Mucosa of gallbladder (tissue), 1 donor: ENCODE results near the gene ZNF892. TPM values are rescaled to one million over a fixed set of nuclear protein-coding genes. Genes with fewer than 3 reads are reported as not detected.
"Not testable (repeated sequence)": the region's sequence is repeated elsewhere in the genome, so short reads cannot be mapped to it uniquely, and the experiment has no call there.

ENCODE experiments used
- DNase-seq: peaks from one replicate; pipeline ENCODE4 v3.0.0-alpha.2; 2020; ENCODE audit warnings: low spot score
- total RNA-seq: library from RNA; stranded (reverse); gene quantifications from one replicate; pipeline ENCODE4 v1.2.1, GENCODE V29; 2021
- donor health status: DM: no; HTN: no; CAD: no.

The ZNF892 gene
- total RNA-seq, 1 donor from 2014 or later = 7.8 TPM

DNA sequence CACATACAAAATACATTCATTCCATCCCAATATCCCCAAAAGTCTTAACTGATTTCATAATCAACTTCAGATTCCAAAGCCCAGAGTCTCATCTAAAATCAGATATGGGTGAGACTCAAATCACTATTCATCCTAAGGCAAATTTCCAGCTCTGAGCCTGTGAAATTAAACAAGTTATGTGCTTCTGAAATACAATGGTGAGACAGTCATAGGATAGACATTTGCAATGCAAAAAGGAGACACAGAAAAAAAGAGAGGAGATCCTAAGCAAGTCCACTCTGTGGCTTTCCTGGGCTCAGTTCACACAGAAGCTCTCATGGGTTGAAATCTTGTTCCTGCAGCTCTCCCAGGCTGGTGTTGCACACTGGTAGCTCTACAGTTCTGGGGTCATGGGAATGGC lies 18.3 kb downstream of the ZNF892 start:
- DNase-seq = no peak

DNA sequence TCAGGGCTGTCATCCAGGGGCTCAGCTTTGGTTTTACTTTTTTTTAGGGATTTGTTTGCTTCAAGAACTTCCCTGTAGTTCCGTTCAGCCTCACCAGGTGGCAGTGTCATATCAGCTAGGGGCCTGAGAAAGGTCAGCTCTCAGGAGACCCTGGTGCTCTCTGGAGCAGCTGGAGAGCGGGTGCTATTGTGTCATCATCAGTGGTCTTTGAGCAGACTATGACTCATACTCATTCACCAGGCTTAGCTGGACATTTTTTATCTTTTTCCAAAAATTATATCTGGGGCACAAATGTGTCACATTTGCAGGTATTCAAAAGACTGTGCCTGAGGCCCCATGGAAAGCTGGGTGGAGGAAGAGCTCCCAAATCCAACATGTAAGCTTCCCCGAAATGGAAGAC lies 24.4 kb downstream of the ZNF892 start:
- peak; percentile 39 for DNase-seq

DNA sequence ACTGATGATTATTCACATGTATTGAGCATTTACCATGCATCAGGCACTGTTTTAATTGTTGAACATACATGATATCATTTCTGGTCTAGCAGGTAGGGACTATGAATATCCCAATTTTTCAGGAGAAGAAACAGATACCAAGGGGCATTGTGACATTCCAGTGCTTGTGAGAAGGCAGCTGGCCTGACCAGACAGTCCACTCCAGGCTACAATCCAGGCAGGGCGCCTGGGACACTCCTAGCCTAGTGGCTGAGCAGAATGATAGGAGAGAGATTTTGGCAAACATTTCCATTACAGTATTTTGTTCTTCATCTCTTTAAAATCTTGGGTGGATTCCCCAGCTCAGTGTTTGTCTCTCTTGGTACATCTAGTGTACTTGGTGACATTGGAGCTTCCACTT lies 24.9 kb downstream of the ZNF892 start:
- DNase-seq = no peak

DNA sequence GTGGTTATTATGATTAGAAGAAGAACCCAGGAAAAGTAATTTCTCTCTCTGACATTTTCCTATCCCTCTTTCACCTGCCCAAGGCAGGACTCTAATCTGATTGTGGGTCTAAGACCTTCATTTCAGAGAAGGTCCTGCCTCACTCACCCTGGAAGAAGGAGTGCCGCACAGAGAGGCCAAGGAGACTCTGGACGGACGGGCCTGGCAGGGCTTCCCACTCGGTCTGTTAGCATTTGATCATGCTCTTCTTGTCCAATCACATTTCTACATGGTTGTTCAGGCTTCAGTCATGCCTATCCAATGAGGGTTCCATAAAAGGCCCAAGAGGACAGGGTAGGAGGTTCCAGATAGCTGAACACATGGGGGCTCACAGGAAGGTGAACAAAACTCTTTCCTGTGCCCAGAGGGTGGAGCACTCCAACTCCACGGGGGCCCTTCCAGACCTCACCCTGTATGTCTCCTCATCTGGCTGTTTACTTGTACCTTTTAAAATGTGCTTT lies 27.0 kb downstream of the ZNF892 start:
- DNase-seq = no peak

DNA sequence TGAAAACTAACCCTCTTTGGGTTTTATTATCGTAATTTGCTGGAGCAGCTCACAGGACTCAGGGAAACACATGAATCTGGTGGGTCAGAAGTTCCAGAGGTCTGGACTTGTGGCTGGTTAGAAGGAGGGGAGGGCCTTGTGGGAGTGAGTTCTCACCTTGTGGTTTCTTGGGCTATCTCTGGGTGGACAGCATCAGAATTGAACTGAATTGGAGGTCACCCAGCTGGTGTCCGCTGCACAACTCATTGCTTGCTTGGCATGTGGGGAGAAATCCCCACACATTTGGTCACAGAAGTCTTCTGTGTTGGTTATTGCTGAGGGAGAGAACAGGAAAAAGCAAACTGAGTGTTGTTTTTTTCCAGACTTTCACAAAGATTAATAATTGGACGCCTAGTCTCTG lies 27.5 kb downstream of the ZNF892 start:
- no peak for DNase-seq

DNA sequence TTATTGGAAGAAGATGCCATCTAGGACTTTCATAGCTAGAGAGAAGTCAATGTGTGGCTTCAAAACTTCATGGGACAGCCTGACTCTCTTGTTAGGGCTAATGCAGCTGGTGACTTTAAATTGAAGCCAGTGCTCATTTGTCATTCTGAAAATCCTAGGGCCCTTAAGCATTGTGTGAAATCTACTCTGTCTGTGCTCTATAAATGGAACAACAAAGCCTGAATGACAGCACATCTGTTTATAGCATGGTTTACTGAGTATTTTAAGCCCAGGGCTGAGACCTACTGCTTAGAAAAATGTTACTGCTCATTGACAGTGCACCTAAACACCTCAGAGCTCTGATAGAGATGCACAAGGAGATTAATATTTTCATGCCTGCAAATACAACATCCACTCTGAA lies 30.8 kb downstream of the ZNF892 start:
- no peak for DNase-seq

DNA sequence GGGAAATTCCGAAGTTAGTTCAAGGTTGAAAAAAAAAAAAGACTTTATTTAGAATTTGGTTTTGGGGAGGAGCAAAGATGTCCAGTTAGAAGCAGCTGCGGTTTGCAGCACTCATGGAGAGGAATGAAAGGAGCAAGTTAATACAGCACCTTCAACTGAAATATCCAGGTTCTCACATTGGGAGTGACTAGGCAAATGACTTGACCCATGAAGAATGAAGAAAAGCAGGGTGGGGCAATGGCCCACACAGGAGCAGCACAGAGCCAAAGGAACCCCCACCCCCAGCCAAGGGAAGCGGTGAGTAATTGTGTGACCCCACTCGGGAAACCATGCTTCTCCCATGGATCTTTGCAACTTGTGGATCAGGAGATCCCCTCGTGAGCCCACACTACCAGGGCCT lies 32.8 kb downstream of the ZNF892 start:
- no peak for DNase-seq

DNA sequence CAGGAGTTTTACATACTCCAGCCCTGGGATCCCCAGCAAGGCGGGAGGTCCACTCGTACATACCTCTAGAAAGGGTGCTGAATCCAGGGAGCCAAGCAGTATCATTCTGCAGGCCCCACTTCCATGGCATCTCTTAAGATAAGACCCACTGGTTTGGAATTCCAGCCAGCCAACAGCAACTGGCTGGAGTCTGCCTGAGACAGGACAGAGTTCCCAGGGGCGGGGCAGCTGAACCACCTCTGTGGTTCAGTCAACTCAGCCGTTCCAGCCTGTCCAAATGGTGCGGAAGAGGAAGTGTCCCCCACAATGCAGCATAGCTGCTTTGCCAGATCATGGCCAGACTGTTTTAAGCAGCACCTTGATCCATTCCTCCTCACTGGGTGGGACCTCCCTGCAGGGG lies 33.2 kb downstream of the ZNF892 start:
- DNase-seq = peak; percentile 35

DNA sequence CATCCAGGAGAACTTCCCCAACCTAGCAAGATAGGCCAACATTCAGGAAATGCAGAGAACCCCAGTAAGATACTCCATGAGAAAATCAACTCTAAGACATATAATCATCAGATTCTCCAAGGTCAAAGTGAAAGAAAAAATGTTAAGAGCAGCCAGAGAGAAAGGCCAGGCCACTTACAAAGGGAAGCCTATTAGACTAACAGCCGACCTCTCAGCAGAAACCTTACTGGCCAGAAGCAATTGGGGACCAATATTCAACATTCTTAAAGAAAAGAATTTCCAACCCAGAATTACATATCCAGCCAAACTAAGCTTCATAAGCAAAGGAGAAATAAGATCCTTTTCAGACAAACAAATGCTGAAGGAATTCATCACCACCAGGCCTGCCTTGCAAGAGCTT lies 34.8 kb downstream of the ZNF892 start:
- not testable (repeated sequence) for DNase-seq

Other genes starting within 250 kb of the ZNF892 start
- 2.9 TPM for gene MAL, start 181.8 kb upstream of the ZNF892 start, total RNA-seq
- gene MRPS5, start 85.7 kb upstream of the ZNF892 start, total RNA-seq = 54.0 TPM
- 25.4 TPM for gene ZNF514, start 47.7 kb upstream of the ZNF892 start, total RNA-seq
- 4.9 TPM for gene ZNF2, start 41.7 kb upstream of the ZNF892 start, total RNA-seq
- gene PROM2, start 66.9 kb downstream of the ZNF892 start, total RNA-seq = 202 TPM
- 24.3 TPM for gene KCNIP3, start 89.8 kb downstream of the ZNF892 start, total RNA-seq
- 47.4 TPM for gene FAHD2A, start 195.2 kb downstream of the ZNF892 start, total RNA-seq